ENCODE data around the gene ITGAE.
A peak's percentile ranks its signal among the peaks of the same experiment; 100 is the strongest.
"Not testable (repeated sequence)": the region's sequence is repeated elsewhere in the genome, so short reads cannot be mapped to it uniquely, and the experiment has no call there.

ITGAE gene

GRCh38 chr17:3800362-3801271, at the start of gene ITGAE:
ITGAE (minus strand) TSS chr17:3801188; CDS start chr17:3801144, 44 bp downstream.
- no peak for DNase-seq

GRCh38 chr17:3848229-3848835, 47.3 kb upstream of the ITGAE start:
- DNase-seq, result no peak

- DNase-seq, result no peak
Observed at GRCh38 chr17:3847165-3847670, 46.2 kb upstream of the ITGAE start.

GRCh38 chr17:3846437-3847164, 45.6 kb upstream of the ITGAE start:
- no peak for DNase-seq

- DNase-seq, result peak; percentile 91
Observed at GRCh38 chr17:3845621-3846436, 44.8 kb upstream of the ITGAE start, which contains the start of gene NCBP3. NCBP3 (minus strand) TSS chr17:3846246; CDS start chr17:3846223, 23 bp downstream.

- peak; percentile 56 for DNase-seq
Observed at GRCh38 chr17:3845291-3845620, 44.3 kb upstream of the ITGAE start.

GRCh38 chr17:3844556-3844955, 43.6 kb upstream of the ITGAE start:
- DNase-seq, result not testable (repeated sequence)

- DNase-seq, result peak; percentile 35
Observed at GRCh38 chr17:3843935-3844516, 43.0 kb upstream of the ITGAE start.

- peak; percentile 1 for DNase-seq
Observed at GRCh38 chr17:3838206-3838605, 37.2 kb upstream of the ITGAE start.

- DNase-seq, result no peak
Observed at GRCh38 chr17:3836551-3836950, 35.6 kb upstream of the ITGAE start.

- DNase-seq, result no peak
Observed at GRCh38 chr17:3835410-3836229, 34.6 kb upstream of the ITGAE start.

GRCh38 chr17:3834811-3835210, 33.8 kb upstream of the ITGAE start:
- no peak for DNase-seq

- no peak for DNase-seq
Observed at GRCh38 chr17:3828852-3829232, 27.9 kb upstream of the ITGAE start.

GRCh38 chr17:3828151-3828851, 27.3 kb upstream of the ITGAE start:
- DNase-seq, result peak; percentile 41

GRCh38 chr17:3827124-3827773, 26.3 kb upstream of the ITGAE start:
- DNase-seq, result peak; percentile 8

GRCh38 chr17:3826191-3826590, 25.2 kb upstream of the ITGAE start:
- no peak for DNase-seq

- DNase-seq, result no peak
Observed at GRCh38 chr17:3821101-3821500, 20.1 kb upstream of the ITGAE start.

- no peak for DNase-seq
Observed at GRCh38 chr17:3818786-3819185, 17.8 kb upstream of the ITGAE start.

- DNase-seq, result no peak
Observed at GRCh38 chr17:3817851-3818605, 17.0 kb upstream of the ITGAE start.
